Activated CD8-positive, alpha-beta memory T cell treated with anti-CD3 and anti-CD28 coated beads for 1 hour (primary cell): ENCODE data around the gene NAGLU.

Experiments used
- DNase-seq, 2 donors: peaks; one replicate each; pipeline ENCODE4 v3.0.0-alpha.2; 2020; ENCODE audit warnings: low read depth in 1 of 2; ENCODE audit errors: extremely low read depth in 1 of 2

The NAGLU gene

GRCh38 chr17:42563143-42563509 is 27.1 kb downstream of the NAGLU start:
- no peak for DNase-seq

- no peak for DNase-seq
Observed at GRCh38 chr17:42563543-42563942, 27.5 kb downstream of the NAGLU start.

GRCh38 chr17:42563950-42564349 is 27.9 kb downstream of the NAGLU start:
- DNase-seq = no peak

GRCh38 chr17:42564815-42565522 is 28.9 kb downstream of the NAGLU start:
- DNase-seq = no peak

GRCh38 chr17:42565523-42566214 is 29.6 kb downstream of the NAGLU start:
- DNase-seq = no peak

- no peak for DNase-seq
Observed at GRCh38 chr17:42566215-42566882, 30.3 kb downstream of the NAGLU start.

- DNase-seq = peak; percentile 74 to 86
Observed at GRCh38 chr17:42566883-42567573, 31.0 kb downstream of the NAGLU start, which contains the start of gene MLX. MLX (plus strand) TSS chr17:42567100; CDS start chr17:42567125, 25 bp downstream.

- DNase-seq = no peak
Observed at GRCh38 chr17:42568341-42569111, 32.5 kb downstream of the NAGLU start.

GRCh38 chr17:42571435-42572225 is 35.6 kb downstream of the NAGLU start:
- no peak for DNase-seq

- no peak for DNase-seq
Observed at GRCh38 chr17:42573095-42573494, 37.1 kb downstream of the NAGLU start.

- DNase-seq = no peak
Observed at GRCh38 chr17:42574463-42574862, 38.4 kb downstream of the NAGLU start.

GRCh38 chr17:42577140-42577531 is 41.1 kb downstream of the NAGLU start:
- no peak for DNase-seq

- peak; percentile 81 to 85 for DNase-seq
Observed at GRCh38 chr17:42577532-42578281, 41.7 kb downstream of the NAGLU start, which contains the start of gene PSMC3IP. PSMC3IP (minus strand) TSS chr17:42577729; CDS start chr17:42577686, 43 bp downstream.

- DNase-seq = peak in 1 of 2 donors; percentile 48
Observed at GRCh38 chr17:42578282-42578869, 42.3 kb downstream of the NAGLU start.

GRCh38 chr17:42579794-42580551 is 43.9 kb downstream of the NAGLU start:
- no peak for DNase-seq

GRCh38 chr17:42581744-42582270 is 45.8 kb downstream of the NAGLU start:
- no peak for DNase-seq

- no peak for DNase-seq
Observed at GRCh38 chr17:42584880-42585279, 48.8 kb downstream of the NAGLU start.

GRCh38 chr17:42585353-42585752 is 49.3 kb downstream of the NAGLU start:
- no peak for DNase-seq
